Stimulated activated CD4-positive, alpha-beta T cell treated with anti-CD3 and anti-CD28 coated beads, Interleukin-4, amount 100 ng/mL, for 1 hour (primary cell): ENCODE data around the gene DOCK4.

ENCODE experiments used
- DNase-seq: peaks from one replicate; pipeline ENCODE4 v3.0.0-alpha.2; 2020

DOCK4 gene

GRCh38 chr7:111705807-111706206 is 500.4 kb downstream of the DOCK4 start:
- no peak for DNase-seq

- DNase-seq: no peak
Measured at GRCh38 chr7:111697771-111698170, 508.4 kb downstream of the DOCK4 start.

DNA sequence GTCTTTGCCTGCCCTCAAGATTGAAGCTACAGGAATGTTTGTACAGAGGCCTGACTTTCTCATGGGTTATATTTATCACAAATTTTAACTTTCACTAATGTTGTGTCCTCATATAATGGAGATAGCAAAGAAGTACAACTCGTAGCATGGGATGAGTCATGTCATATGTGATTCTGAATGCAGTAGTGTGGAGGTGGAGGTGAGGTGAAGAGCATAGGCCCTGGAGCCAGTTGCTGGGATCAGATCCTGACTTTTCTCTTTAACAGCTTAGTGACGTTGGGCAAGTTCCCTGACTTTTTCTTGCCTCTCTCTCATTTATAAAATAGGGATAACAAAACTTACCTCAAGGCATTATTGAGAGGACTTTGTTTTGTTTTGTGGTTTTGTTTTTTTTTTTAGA is 511.8 kb downstream of the DOCK4 start:
- DNase-seq: no peak

DNA sequence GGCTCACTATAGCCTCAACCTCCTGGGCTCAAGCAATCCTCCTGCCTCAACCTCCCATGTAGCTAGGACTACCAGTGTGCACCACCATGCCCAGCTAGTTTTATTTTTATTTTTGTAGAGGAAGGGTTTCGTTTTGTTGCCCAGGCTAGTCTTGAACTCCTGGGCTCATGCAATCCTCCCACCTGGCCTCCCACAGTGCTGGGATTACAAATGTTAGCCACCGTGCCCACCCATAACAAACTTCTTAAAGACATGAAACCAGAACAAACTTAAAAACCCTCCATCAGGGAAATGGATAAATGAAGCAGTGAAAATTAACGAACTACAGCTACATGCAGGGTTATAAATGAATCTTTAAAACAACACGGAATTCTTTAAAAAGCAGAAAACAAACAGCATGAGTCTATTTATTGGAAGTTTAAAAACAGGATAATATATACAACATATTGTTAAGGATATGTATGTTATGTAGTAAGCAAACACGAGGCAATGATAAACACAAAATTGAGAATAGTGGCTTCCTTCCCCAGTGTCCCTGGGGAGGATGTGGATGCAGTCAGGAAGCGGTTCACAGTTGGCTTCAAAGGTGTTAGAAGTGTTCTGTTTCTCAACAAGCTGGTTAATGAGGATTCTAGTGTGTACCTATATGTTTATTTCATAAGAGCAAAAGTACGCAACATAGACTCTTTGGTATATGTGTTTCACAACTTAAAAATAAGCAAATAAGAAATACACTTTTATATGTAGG is 515.7 kb downstream of the DOCK4 start:
- no peak for DNase-seq

DNA sequence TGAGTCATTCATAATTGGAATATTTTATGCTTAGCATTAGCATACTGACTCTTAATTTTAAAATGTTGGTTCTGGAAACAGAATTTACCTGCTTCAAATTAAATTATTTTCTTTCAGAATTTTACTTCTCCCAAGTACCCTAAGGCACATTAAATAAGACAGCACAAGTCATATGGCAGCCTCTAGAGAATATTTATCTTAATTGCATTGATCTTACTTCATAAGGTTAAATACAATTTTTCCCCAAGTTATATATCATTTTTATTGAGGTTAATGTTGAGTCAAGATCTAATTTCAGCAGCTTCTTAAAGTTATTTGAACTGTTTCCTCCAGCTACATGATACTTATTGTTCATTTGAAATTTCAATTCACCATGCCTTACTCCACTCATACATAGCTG is 520.9 kb downstream of the DOCK4 start:
- DNase-seq: no peak

- DNase-seq: no peak
Measured at GRCh38 chr7:111682588-111683340, 523.4 kb downstream of the DOCK4 start.

DNA sequence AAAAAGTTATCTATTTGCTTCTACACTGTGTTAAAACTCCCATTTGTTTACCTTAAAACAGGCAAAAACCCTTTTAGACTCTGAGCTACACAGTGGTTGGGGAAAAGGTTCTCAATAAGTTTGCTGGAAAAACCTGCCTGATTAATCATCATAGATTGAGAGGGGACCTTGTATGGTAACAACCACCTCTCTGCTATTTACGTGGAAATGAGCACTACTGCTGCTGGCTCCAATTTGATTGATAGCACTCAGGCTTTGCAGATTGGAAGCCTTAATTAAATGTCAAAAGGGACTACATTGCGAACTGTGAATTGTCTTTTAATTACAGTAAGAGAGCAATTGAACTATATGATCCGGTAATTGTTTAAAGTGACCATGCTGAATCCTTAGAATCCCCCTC is 525.0 kb downstream of the DOCK4 start:
- no peak for DNase-seq

GRCh38 chr7:111678986-111679385 is 527.2 kb downstream of the DOCK4 start:
- DNase-seq: no peak

DNA sequence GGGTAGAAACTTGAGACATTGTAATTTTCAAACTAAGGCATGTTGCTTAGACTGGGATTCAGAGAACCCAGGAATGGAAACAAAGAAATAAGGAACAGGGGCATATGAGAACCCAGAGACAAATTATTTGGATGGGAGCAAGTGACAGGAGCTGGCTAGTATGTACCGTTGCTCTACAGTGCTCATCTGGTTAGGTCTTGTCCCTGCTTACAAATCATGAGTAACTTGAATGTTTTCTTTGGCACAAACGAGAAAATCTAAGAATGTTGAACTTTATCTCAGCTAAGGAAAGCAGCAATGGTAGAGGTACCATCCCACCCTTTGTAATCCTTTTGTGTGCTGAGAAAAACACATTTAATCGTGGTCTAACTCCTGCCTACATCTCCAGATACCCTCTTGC is 527.9 kb downstream of the DOCK4 start:
- no peak for DNase-seq

- DNase-seq: no peak
Measured at GRCh38 chr7:111677848-111678247, 528.4 kb downstream of the DOCK4 start.

DNA sequence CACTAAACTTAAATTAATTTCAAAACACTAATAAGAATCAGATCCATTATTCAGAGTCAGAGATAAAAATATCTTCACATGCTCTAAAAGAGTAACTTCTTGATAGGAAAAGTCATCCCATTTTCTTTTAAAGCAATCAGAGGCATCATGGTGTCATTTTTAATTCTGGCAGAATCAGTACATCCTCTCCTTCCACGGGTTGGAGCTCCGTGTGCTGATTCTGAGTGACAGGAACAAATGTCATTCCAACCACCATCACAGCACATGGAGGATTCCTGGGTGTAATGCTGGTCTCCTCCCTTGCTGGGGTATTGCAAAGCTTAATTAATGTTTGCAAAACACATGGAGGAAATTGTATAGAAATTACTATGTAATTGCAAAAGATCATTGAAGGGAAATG is 529.4 kb downstream of the DOCK4 start:
- no peak for DNase-seq
